HepG2 (cell line): Measurements from ENCODE around the gene HOXC10. TPM values are rescaled to one million over a fixed set of nuclear protein-coding genes. Genes with fewer than 3 reads are reported as not detected.

Experiments used
- ATAC-seq: fragments of 200-7000 bp; cut with Tn5 transposase; 3 replicates; pipeline ENCODE4 v1.9.1; 2020; ENCODE audit warnings: mild to moderate bottlenecking, moderate library complexity
- BruUV-seq: library from RNA; stranded (reverse); fragments of 400-500 nt; replicated peaks from 2 replicates; lab custom pipeline; 2021; lab: Mats Ljungman, UMichigan
- CTCF ChIA-PET: fragments of 300-600 bp; formaldehyde crosslinking; extraction: SDS; loops from one replicate; lab custom pipeline; 2021; ENCODE audit warnings: low total read pairs, inconsistent platforms, low intra/inter-chr PET ratio; lab: Yijun Ruan, JAX
- POLR2A ChIA-PET: fragments of 350-600 bp; sonication (Branson Sonifier 250); formaldehyde crosslinking; loops from one replicate; lab custom pipeline; 2020; ENCODE audit warnings: antibody characterized with exemption, inconsistent platforms; lab: Yijun Ruan, JAX
- DNase-seq: peaks from one replicate; pipeline ENCODE4 v3.0.0-alpha.2; 2015; ENCODE audit warnings: low spot score
- FAIRE-seq: peaks from 3 replicates; lab custom pipeline; 2011; peaks lifted over from hg19 to GRCh38; lab: Jason Lieb, UNC
- H2AFZ ChIP-seq: one replicate; pipeline ENCODE4 v1.6.1; 2011; ENCODE audit warnings: low read length, inconsistent platforms
- H3K27ac ChIP-seq: fragments of 300-600 bp; 3 replicates; pipeline ENCODE4 v1.8.0; 2011; ENCODE audit warnings: mixed run types, mild to moderate bottlenecking, mixed read lengths, low read length, inconsistent platforms; ENCODE audit not compliant: insufficient read depth; ENCODE audit errors: extremely low read length
- H3K27me3 ChIP-seq, 2 experiments: fragments of 200-600 bp in 1 of 2; 2 replicates in 1 of 2; 3 replicates in 1 of 2; pipeline versions ENCODE4 v1.6.0 to v1.8.0; 2011; ENCODE audit warnings: low read length in 2 of 2, mild to moderate bottlenecking in 2 of 2, moderate library complexity in 2 of 2, inconsistent platforms in 1 of 2; ENCODE audit not compliant: insufficient read depth in 2 of 2, control insufficient read depth in 1 of 2
- H3K36me3 ChIP-seq, 2 experiments: fragments of 200-600 bp in 1 of 2; replicated peaks in 1 of 2; 2 replicates in 1 of 2; 3 replicates in 1 of 2; pipeline versions ENCODE4 v1.5.1 to v1.8.0; 2011; ENCODE audit warnings: low read length in 2 of 2, inconsistent platforms in 1 of 2; ENCODE audit not compliant: insufficient read depth in 2 of 2, control insufficient read depth in 1 of 2
- H3K4me1 ChIP-seq: 2 replicates; pipeline ENCODE4 v1.5.1; 2012; ENCODE audit warnings: low read length, inconsistent platforms; ENCODE audit not compliant: insufficient read depth
- H3K4me2 ChIP-seq: 2 replicates; pipeline ENCODE4 v1.6.0; 2011; ENCODE audit warnings: low read depth, low read length, inconsistent platforms
- H3K4me3 ChIP-seq, 3 experiments: fragments of 200-600 bp in 1 of 3; sonication (generic), shearing (Covaris generic) in 1 of 3; replicated peaks in 1 of 3; 2 replicates each; pipeline ENCODE4 v1.5.1; 2011 to 2016; ENCODE audit warnings: low read length in 3 of 3, inconsistent platforms in 2 of 3, low read depth in 2 of 3, mild to moderate bottlenecking in 2 of 3, control low read depth in 1 of 3, mixed read lengths in 1 of 3; ENCODE audit not compliant: insufficient read depth in 1 of 3
- H3K79me2 ChIP-seq: one replicate; pipeline ENCODE4 v1.6.1; 2011; ENCODE audit warnings: low read length, inconsistent platforms; ENCODE audit not compliant: insufficient read depth
- H3K9ac ChIP-seq: 2 replicates; pipeline ENCODE4 v1.6.0; 2011; ENCODE audit warnings: mild to moderate bottlenecking, low read depth, low read length, inconsistent platforms; ENCODE audit not compliant: insufficient read depth
- H3K9me3 ChIP-seq: 2 replicates; pipeline ENCODE4 v1.5.1; 2012; ENCODE audit warnings: mild to moderate bottlenecking, low read length
- H4K20me1 ChIP-seq: 2 replicates; pipeline ENCODE4 v1.6.0; 2011; ENCODE audit warnings: inconsistent platforms, mild to moderate bottlenecking, low read length, moderate library complexity; ENCODE audit not compliant: insufficient read depth
- CBX1 ChIP-seq: IDR thresholded peaks from one replicate; pipeline ENCODE4 v1.6.1; 2016; ENCODE audit warnings: antibody characterized with exemption, low read depth
- DMAP1 ChIP-seq: IDR thresholded peaks from 2 replicates; pipeline ENCODE4 v1.6.1; 2016
- FOXM1 ChIP-seq: sonication (generic); formaldehyde crosslinking; IDR thresholded peaks from 2 replicates; pipeline ENCODE4 v1.5.0; 2020; ENCODE audit warnings: missing genetic modification reagents
- HNRNPH1 ChIP-seq: fragments of 200-400 bp; formaldehyde crosslinking; optimal IDR thresholded peaks from 2 replicates; pipeline ENCODE3; 2017; ENCODE audit warnings: mild to moderate bottlenecking, low read depth, low read length
- NR2C2 ChIP-seq: sonication (generic); formaldehyde crosslinking; IDR thresholded peaks from 2 replicates; pipeline ENCODE4 v1.4.0; 2020; ENCODE audit warnings: missing genetic modification reagents, mild to moderate bottlenecking, moderate library complexity, borderline replicate concordance
- ZBTB38 ChIP-seq: sonication (generic); formaldehyde crosslinking; IDR thresholded peaks from 2 replicates; pipeline ENCODE4 v1.5.1; 2020; ENCODE audit warnings: mild to moderate bottlenecking, missing genetic modification reagents
- ZNF326 ChIP-seq: sonication (generic); formaldehyde crosslinking; IDR thresholded peaks from 2 replicates; pipeline ENCODE4 v1.4.0; 2020; ENCODE audit warnings: missing genetic modification reagents, borderline replicate concordance
- ZNF616 ChIP-seq: sonication (generic); formaldehyde crosslinking; IDR thresholded peaks from 2 replicates; pipeline ENCODE4 v1.5.0; 2020; ENCODE audit warnings: low read depth, mild to moderate bottlenecking, missing genetic modification reagents
- WGBS: methylation state at CpG from one replicate; pipeline ENCODE4 v1.1.6; 2017; ENCODE audit warnings: low lambda C conversion rate; 5-methylcytosine and 5-hydroxymethylcytosine counted together
- in situ Hi-C: cut with HindIII; loops from 2 replicates; pipeline ENCODE4 v1.10.0; 2017; ENCODE audit warnings: low pct_unique_long_range_greater_than_20kb; ENCODE audit not compliant: extremely low pct_ligation_motif_present
- intact Hi-C: fragments of 100-400 bp; cut with micrococcal nuclease; formaldehyde crosslinking; loops from one replicate; pipeline ENCODE4 v1.10.0; 2022; ENCODE audit not compliant: unreplicated experiment
- polyA plus RNA-seq, 8 experiments: library from polyadenylated mRNA; depleted of rRNA in 3 of 8; stranded (reverse) in 7 of 8; unstranded in 1 of 8; fragments of >200 nt; fragmentation: Illumina TruSeq in 4 of 8; extraction: Trizol in 4 of 8; gene quantifications; 2 replicates each; pipeline versions ENCODE4 v1.2.1 to v1.2.3, GENCODE V29; 2011 to 2016; ENCODE audit warnings: low read depth in 4 of 8, missing spikeins in 1 of 8, mixed read lengths in 1 of 8; ENCODE audit not compliant: insufficient read depth in 1 of 8
- total RNA-seq, 5 experiments: library from RNA; depleted of rRNA; stranded (reverse); fragments of >200 nt; fragmentation: Illumina TruSeq; extraction: Trizol; gene quantifications; 2 replicates each; pipeline ENCODE4 v1.2.3, GENCODE V29; 2016; ENCODE audit warnings: low read depth in 1 of 5
- TF ChIP-seq, protein P1 (sequence below): sonication (generic); formaldehyde crosslinking; IDR thresholded peaks from 2 replicates; pipeline ENCODE4 v1.4.0; 2020; ENCODE audit warnings: mild to moderate bottlenecking, missing genetic modification reagents
- TF ChIP-seq, protein P2 (sequence below): IDR thresholded peaks from 2 replicates; pipeline ENCODE4 v1.4.0; 2020; ENCODE audit warnings: mild to moderate bottlenecking, missing genetic modification reagents
- TF ChIP-seq, protein P3 (sequence below), 2 experiments: sonication (generic) in 1 of 2; formaldehyde crosslinking in 1 of 2; IDR thresholded peaks; 2 replicates each; pipeline versions ENCODE4 v1.4.0 to v1.6.1; 2016 to 2020; ENCODE audit warnings: borderline replicate concordance in 1 of 2, low read depth in 1 of 2, mild to moderate bottlenecking in 1 of 2, missing genetic modification reagents in 1 of 2

Gene HOXC10
- total and polyA plus RNA-seq, 2 of the 13 experiments (the other 11 are each of a cell fraction or from before 2014, with no cell fraction given), result not detected

DNA sequence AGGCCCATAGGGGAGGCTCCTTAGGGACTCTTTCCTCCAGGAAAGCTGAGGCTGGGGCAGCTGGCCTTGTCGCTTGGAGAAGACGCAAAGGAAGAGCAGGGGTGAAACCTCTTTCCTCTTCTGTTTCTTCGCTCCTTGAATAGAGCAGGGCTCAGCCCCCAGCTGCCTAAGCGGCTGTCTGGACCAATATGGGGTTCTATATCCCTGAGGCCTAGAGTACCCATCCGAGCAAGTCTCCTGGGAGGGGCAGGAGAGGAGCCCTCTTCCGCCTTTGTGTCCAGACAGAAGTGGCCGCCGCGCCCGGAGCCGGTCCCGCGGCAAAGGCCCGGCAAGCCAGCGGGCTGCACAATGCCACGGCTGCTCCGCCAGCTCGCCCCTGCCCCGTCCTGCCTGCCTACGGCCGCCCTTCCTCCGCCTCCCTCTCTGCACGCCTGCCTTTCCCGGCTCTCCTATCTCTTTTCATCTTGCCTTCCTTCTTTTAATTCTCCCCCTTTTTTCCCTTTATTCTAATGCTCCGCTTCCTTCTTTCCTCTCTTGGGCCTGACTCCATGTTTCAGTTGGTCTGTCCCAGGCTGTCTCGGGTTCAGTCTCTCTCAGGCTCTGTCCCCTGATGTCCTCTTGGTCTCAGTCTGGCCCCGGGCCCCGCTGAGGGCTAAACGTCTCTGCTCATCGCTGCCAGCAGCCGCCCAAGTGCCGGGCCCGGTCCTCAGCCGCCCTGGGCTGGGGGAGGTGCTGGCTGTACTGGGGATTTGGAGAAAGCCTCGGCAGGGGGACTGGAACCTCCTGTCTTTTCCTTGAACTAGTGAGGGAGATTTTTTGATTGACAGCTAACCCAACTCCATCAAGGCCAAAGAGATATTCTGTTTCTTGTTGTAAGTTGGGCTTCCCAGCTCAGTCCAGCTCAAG is 12.5 kb downstream of the HOXC10 start:
- Histone ChIP-seq H3K4me3 (no peak overlapping the region), H3K9me3 (no peaks in the 10 kb centered on the region), H3K4me2 (no peak overlapping the region), H3K4me1 (peaks cover 40% of the 10 kb centered on the region), H3K36me3 (no peaks in the 10 kb centered on the region), H3K27ac (no peak overlapping the region), H3K79me2 (no peaks in the 10 kb centered on the region), H2AFZ (no peak overlapping the region), H3K27me3 (peaks cover 4 to 63% of the 10 kb centered on the region in 2 experiments; a peak in 4 of 5 replicates), H3K9ac (no peak overlapping the region), H4K20me1 (no peaks in the 10 kb centered on the region)
- in situ Hi-C loops (loop anchor here (10.0 kb wide), 1 partner anchor 377 kb away; no protein-coding TSS in a partner anchor), intact Hi-C loops (no loop called here)
- no peak for DNase-seq
- WGBS, result 63% methylated on average over 23 of the region's 35 CpGs
- POLR2A ChIA-PET, result no interaction called here
- BruUV-seq, result no TSS peak
- FAIRE-seq, result no peak
- CTCF ChIA-PET, result no interaction called here
- ATAC-seq, result no peak
- no peak for TF ChIP-seq HNRNPH1
- TF ChIP-seq CBX1, result no peak
- TF ChIP-seq, protein P1, sequence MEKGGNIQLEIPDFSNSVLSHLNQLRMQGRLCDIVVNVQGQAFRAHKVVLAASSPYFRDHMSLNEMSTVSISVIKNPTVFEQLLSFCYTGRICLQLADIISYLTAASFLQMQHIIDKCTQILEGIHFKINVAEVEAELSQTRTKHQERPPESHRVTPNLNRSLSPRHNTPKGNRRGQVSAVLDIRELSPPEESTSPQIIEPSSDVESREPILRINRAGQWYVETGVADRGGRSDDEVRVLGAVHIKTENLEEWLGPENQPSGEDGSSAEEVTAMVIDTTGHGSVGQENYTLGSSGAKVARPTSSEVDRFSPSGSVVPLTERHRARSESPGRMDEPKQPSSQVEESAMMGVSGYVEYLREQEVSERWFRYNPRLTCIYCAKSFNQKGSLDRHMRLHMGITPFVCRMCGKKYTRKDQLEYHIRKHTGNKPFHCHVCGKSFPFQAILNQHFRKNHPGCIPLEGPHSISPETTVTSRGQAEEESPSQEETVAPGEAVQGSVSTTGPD, result no peak
- no peak for TF ChIP-seq NR2C2 (CRISPR knock-in tag)
- TF ChIP-seq ZBTB38, result no peak
- no peak for TF ChIP-seq DMAP1 (CRISPR knock-in tag)
- TF ChIP-seq ZNF326 (CRISPR knock-in tag), result no peak
- TF ChIP-seq, protein P2, sequence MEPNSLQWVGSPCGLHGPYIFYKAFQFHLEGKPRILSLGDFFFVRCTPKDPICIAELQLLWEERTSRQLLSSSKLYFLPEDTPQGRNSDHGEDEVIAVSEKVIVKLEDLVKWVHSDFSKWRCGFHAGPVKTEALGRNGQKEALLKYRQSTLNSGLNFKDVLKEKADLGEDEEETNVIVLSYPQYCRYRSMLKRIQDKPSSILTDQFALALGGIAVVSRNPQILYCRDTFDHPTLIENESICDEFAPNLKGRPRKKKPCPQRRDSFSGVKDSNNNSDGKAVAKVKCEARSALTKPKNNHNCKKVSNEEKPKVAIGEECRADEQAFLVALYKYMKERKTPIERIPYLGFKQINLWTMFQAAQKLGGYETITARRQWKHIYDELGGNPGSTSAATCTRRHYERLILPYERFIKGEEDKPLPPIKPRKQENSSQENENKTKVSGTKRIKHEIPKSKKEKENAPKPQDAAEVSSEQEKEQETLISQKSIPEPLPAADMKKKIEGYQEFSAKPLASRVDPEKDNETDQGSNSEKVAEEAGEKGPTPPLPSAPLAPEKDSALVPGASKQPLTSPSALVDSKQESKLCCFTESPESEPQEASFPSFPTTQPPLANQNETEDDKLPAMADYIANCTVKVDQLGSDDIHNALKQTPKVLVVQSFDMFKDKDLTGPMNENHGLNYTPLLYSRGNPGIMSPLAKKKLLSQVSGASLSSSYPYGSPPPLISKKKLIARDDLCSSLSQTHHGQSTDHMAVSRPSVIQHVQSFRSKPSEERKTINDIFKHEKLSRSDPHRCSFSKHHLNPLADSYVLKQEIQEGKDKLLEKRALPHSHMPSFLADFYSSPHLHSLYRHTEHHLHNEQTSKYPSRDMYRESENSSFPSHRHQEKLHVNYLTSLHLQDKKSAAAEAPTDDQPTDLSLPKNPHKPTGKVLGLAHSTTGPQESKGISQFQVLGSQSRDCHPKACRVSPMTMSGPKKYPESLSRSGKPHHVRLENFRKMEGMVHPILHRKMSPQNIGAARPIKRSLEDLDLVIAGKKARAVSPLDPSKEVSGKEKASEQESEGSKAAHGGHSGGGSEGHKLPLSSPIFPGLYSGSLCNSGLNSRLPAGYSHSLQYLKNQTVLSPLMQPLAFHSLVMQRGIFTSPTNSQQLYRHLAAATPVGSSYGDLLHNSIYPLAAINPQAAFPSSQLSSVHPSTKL (CRISPR knock-in tag), result no peak
- TF ChIP-seq ZNF616 (CRISPR knock-in tag), result no peak
- TF ChIP-seq, protein P3, sequence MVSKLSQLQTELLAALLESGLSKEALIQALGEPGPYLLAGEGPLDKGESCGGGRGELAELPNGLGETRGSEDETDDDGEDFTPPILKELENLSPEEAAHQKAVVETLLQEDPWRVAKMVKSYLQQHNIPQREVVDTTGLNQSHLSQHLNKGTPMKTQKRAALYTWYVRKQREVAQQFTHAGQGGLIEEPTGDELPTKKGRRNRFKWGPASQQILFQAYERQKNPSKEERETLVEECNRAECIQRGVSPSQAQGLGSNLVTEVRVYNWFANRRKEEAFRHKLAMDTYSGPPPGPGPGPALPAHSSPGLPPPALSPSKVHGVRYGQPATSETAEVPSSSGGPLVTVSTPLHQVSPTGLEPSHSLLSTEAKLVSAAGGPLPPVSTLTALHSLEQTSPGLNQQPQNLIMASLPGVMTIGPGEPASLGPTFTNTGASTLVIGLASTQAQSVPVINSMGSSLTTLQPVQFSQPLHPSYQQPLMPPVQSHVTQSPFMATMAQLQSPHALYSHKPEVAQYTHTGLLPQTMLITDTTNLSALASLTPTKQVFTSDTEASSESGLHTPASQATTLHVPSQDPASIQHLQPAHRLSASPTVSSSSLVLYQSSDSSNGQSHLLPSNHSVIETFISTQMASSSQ (IDR thresholded peaks at IDR 0.05; ENCODE audit: low read depth), result no peak
- TF ChIP-seq, protein P3 (CRISPR knock-in tag; IDR thresholded peaks at IDR 0.05; ENCODE audit: borderline replicate concordance), result no peak
- no peak for TF ChIP-seq FOXM1 (CRISPR knock-in tag)
